ENCODE measurements around the gene SLC8A2. TPM values are rescaled to one million over a fixed set of nuclear protein-coding genes. Genes with fewer than 3 reads are reported as not detected.

Gene SLC8A2
- total RNA-seq, 1 donor from 2014 or later = 0.26 TPM

DNA sequence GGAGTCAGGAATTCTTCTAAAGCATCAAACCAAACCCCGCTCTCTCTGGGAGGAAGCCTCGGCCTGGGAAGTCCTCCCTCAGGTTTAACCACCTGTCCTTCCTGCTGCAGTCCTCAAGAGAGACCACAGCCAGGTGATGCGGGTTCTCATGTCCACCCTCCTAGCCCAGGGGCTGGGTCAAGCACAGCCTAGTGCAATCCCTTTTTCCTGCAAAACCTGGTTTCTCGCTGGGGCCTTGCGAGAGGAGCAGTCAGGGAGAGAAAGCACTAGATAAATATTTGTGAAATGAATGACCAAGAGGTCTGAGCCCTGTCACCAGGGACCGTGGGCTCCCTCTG, 2.4 kb downstream of the SLC8A2 start:
- Histone ChIP-seq H3K4me3 (ENCODE audit: low read depth, low read length) (no peak overlapping the region), H3K27me3 (ENCODE audit: control insufficient read depth, insufficient read depth, low read length) (peaks cover 27% of the 10 kb centered on the region), H3K36me3 (ENCODE audit: control insufficient read depth, insufficient read depth, low read length) (no peaks in the 10 kb centered on the region)
- TF ChIP-seq CTCF (IDR thresholded peaks at IDR 0.05; ENCODE audit: insufficient read depth, low read length, severe bottlenecking) = no peak
- FAIRE-seq (no peak), DNase-seq (ENCODE audit: low read depth) (no peak)

DNA sequence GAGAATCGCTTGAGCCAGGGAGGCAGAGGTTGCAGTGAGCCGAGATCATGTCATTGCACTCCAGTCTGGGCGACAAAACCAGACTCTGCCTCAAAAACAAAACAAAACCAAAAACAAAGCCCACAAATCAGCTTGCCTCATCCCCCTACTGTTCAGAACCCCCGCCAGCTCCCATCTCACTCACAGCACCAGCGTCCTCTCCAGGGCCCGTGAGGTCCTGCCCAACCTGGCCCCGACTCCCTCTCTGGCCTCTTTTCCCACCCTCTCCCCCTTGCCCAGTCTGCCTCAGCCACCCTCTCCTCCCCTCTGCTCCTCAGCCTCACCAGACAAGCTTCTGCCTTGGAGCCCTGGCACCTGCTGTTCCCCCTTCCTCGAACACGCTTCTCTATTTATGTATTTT, 3.8 kb downstream of the SLC8A2 start:
- H3K36me3 ChIP-seq (ENCODE audit: control insufficient read depth, insufficient read depth, low read length) = no peaks in the 10 kb centered on the region
- H3K4me3 ChIP-seq (ENCODE audit: low read depth, low read length) = no peak overlapping the region
- FAIRE-seq (no peak), DNase-seq (ENCODE audit: low read depth) (no peak)
- H3K27me3 ChIP-seq (ENCODE audit: control insufficient read depth, insufficient read depth, low read length) = peaks cover 29% of the 10 kb centered on the region
- no peak for TF ChIP-seq CTCF (IDR thresholded peaks at IDR 0.05; ENCODE audit: insufficient read depth, low read length, severe bottlenecking)

GRCh38 chr19:47465957-47466356, 5.7 kb downstream of the SLC8A2 start:
- DNase-seq (ENCODE audit: low read depth) (no peak), FAIRE-seq (no peak)
- no peak for TF ChIP-seq CTCF (IDR thresholded peaks at IDR 0.05; ENCODE audit: insufficient read depth, low read length, severe bottlenecking)
- no peak overlapping the region for H3K4me3 ChIP-seq (ENCODE audit: low read depth, low read length)
- no peaks in the 10 kb centered on the region for H3K36me3 ChIP-seq (ENCODE audit: control insufficient read depth, insufficient read depth, low read length)
- peaks cover 26% of the 10 kb centered on the region for H3K27me3 ChIP-seq (ENCODE audit: control insufficient read depth, insufficient read depth, low read length)

DNA sequence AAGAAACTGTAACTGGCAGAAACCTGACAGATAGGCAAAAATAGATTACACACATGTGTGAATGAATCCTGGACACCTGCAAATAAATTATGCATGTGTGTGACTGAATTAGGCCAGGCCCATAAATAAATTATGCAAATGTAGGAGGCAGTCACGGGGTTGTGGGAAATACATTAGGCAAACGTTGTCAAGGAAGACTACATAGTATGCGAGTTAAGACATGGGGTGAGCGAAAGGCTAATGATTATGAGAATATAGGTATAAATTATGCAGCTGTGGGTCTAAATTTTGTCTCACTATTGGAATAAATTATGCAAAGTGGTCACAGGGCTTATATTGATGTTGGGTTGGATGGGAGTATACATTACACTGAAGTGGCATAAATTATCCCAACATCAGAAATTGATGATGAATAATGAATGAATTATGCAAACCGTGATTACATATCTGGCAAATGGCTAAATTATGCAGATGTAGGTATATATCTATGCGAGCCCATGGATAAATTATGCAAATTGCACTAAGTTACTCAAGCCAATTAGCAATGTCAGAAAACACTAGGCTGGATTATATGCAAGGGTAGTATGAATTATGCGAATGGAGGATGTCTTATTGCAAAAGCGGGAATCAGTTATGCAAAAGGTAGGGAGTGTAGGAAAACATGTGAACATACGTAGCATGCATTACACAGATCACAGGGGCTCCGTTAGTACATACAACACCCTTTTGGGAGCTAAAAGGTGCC, 6.8 kb downstream of the SLC8A2 start:
- no peak for TF ChIP-seq CTCF (IDR thresholded peaks at IDR 0.05; ENCODE audit: insufficient read depth, low read length, severe bottlenecking)
- FAIRE-seq = no peak
- Histone ChIP-seq H3K27me3 (ENCODE audit: control insufficient read depth, insufficient read depth, low read length) (peaks cover 16% of the 10 kb centered on the region), H3K4me3 (ENCODE audit: low read depth, low read length) (no peak overlapping the region), H3K36me3 (ENCODE audit: control insufficient read depth, insufficient read depth, low read length) (no peaks in the 10 kb centered on the region)
- DNase-seq (ENCODE audit: low read depth) = no peak

DNA sequence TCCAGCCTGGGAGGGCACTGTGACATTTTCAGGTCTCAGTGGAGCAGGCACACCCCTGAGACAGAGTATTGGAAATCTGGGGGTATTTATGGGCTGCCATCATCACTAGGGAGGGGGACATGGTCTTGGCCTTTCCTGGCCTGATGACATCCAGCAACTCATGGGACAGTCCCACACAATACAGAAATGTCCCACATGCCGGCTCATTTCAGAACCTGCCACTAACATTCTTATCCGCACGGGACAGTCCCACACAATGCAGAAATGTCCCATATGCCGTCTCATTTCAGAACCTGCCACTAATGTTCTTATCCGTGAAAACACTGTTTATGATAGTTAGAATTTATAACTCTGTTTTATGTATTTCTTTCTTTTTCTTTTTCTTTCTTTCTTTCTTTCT, 9.8 kb downstream of the SLC8A2 start:
- FAIRE-seq (no peak), DNase-seq (ENCODE audit: low read depth) (no peak)
- TF ChIP-seq CTCF (IDR thresholded peaks at IDR 0.05; ENCODE audit: insufficient read depth, low read length, severe bottlenecking) = no peak
- peaks cover 16% of the 10 kb centered on the region for H3K27me3 ChIP-seq (ENCODE audit: control insufficient read depth, insufficient read depth, low read length)
- H3K36me3 ChIP-seq (ENCODE audit: control insufficient read depth, insufficient read depth, low read length) = no peaks in the 10 kb centered on the region
- no peak overlapping the region for H3K4me3 ChIP-seq (ENCODE audit: low read depth, low read length)

DNA sequence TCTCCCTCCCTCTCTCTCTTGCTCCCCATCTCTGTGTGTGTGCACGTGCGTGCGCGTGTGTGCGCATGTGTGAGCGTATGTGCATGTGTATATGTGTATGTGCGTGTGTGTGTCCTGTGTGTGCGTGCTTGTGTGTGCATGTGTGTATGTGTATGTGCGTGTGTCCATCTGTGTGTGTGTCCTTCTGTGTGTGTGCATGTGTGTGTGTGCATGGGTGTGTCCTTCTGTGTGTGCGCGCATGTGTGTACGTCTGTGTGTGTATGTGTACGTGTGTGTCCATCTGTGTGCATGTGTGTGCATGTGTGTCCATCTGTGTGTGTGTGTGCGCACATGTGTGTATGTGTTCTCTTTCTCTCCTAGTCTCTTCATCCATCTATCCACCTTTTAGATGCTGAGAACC, 12.2 kb downstream of the SLC8A2 start:
- Histone ChIP-seq H3K4me3 (ENCODE audit: low read depth, low read length) (no peak overlapping the region), H3K36me3 (ENCODE audit: control insufficient read depth, insufficient read depth, low read length) (no peaks in the 10 kb centered on the region), H3K27me3 (ENCODE audit: control insufficient read depth, insufficient read depth, low read length) (peaks cover 23% of the 10 kb centered on the region)
- TF ChIP-seq CTCF (IDR thresholded peaks at IDR 0.05; ENCODE audit: insufficient read depth, low read length, severe bottlenecking) = no peak
- peak; percentile 97 for FAIRE-seq
- no peak for DNase-seq (ENCODE audit: low read depth)
